ACHN (cell line): ENCODE results near the gene PCF11.

Experiments used
- DNase-seq: peaks from one replicate; pipeline ENCODE4 v3.0.0-alpha.2; 2015
- in situ Hi-C: cut with HindIII; loops from 2 replicates; pipeline ENCODE4 v1.10.0; 2017; ENCODE audit warnings: low sequenced_read_pairs, low pct_ligation_motif_present, low pct_unique_long_range_greater_than_20kb

The PCF11 gene

GRCh38 chr11:83151274-83151977, 5.5 kb upstream of the PCF11 start:
- peak; percentile 21 for DNase-seq
- in situ Hi-C loops, result no loop called here

GRCh38 chr11:83152264-83152663, 4.7 kb upstream of the PCF11 start:
- in situ Hi-C loops, result no loop called here
- no peak for DNase-seq

- in situ Hi-C loops, result no loop called here
These were observed 3.2 kb upstream of the PCF11 start for GRCh38 chr11:83153764-83154163.

GRCh38 chr11:83156144-83156995, 561 bp upstream of the PCF11 start:
- in situ Hi-C loops, result no loop called here
- DNase-seq, result peak; percentile 99

More at GRCh38 chr11:83153764-83154163, 3.2 kb upstream of the PCF11 start:
- no peak for DNase-seq

GRCh38 chr11:83157594-83158356, 844 bp downstream of the PCF11 start:
- peak; percentile 42 for DNase-seq
- in situ Hi-C loops, result no loop called here

- in situ Hi-C loops, result no loop called here
- DNase-seq, result peak; percentile 31
These were observed 1.4 kb downstream of the PCF11 start for GRCh38 chr11:83158357-83158786.

GRCh38 chr11:83158965-83159901, 2.3 kb downstream of the PCF11 start:
- in situ Hi-C loops, result no loop called here
- DNase-seq, result no peak

GRCh38 chr11:83159902-83160865, 3.3 kb downstream of the PCF11 start:
- no peak for DNase-seq
- in situ Hi-C loops, result no loop called here

- DNase-seq, result no peak
- in situ Hi-C loops, result no loop called here
These were observed 4.8 kb downstream of the PCF11 start for GRCh38 chr11:83161610-83162199.

- in situ Hi-C loops, result no loop called here
- peak; percentile 16 for DNase-seq
These were observed 5.4 kb downstream of the PCF11 start for GRCh38 chr11:83162377-83162776.

GRCh38 chr11:83166193-83166866, 9.4 kb downstream of the PCF11 start:
- no peak for DNase-seq
- in situ Hi-C loops, result no loop called here

GRCh38 chr11:83168756-83169155, 11.8 kb downstream of the PCF11 start:
- DNase-seq, result no peak

GRCh38 chr11:83170865-83171264, 13.9 kb downstream of the PCF11 start:
- in situ Hi-C loops, result no loop called here
- DNase-seq, result no peak

More at GRCh38 chr11:83168756-83169155, 11.8 kb downstream of the PCF11 start:
- in situ Hi-C loops, result no loop called here

GRCh38 chr11:83172551-83172950, 15.6 kb downstream of the PCF11 start:
- in situ Hi-C loops, result no loop called here
- no peak for DNase-seq

- no peak for DNase-seq
- in situ Hi-C loops, result no loop called here
These were observed 17.1 kb downstream of the PCF11 start for GRCh38 chr11:83174008-83174407.

- in situ Hi-C loops, result no loop called here
These were observed 18.9 kb downstream of the PCF11 start for GRCh38 chr11:83175815-83176214.

More at GRCh38 chr11:83175815-83176214, 18.9 kb downstream of the PCF11 start:
- DNase-seq, result no peak
